Fibroblast of the aortic adventitia (primary cell): Measurements from ENCODE around the gene RNF7. TPM values are rescaled to one million over a fixed set of nuclear protein-coding genes. Genes with fewer than 3 reads are reported as not detected.

ENCODE experiments used
- DNase-seq: peaks from one replicate; pipeline ENCODE4 v3.0.0-alpha.2; 2010; ENCODE audit warnings: low read depth
- H3K4me3 ChIP-seq: 2 replicates; pipeline ENCODE4 v1.5.1; 2011; ENCODE audit warnings: low read depth, mild to moderate bottlenecking, control low read depth, low read length, moderate library complexity
- CTCF ChIP-seq: IDR thresholded peaks from 2 replicates; pipeline ENCODE4 v1.5.1; 2011; ENCODE audit warnings: mild to moderate bottlenecking, low read length, control low read depth, inconsistent platforms; ENCODE audit not compliant: insufficient read depth
- total RNA-seq: library from RNA; depleted of rRNA; stranded (reverse); fragments of >200 nt; gene quantifications from 2 replicates; pipeline ENCODE4 v1.2.3, GENCODE V29; 2012; ENCODE audit warnings: low replicate concordance

Gene RNF7
- total RNA-seq, 1 donor = 64.7 TPM

- TF ChIP-seq CTCF = no peak
- no peak overlapping the region for H3K4me3 ChIP-seq
- DNase-seq = no peak
Measured at GRCh38 chr3:141764465-141764864, 26.4 kb downstream of the RNF7 start.

DNA sequence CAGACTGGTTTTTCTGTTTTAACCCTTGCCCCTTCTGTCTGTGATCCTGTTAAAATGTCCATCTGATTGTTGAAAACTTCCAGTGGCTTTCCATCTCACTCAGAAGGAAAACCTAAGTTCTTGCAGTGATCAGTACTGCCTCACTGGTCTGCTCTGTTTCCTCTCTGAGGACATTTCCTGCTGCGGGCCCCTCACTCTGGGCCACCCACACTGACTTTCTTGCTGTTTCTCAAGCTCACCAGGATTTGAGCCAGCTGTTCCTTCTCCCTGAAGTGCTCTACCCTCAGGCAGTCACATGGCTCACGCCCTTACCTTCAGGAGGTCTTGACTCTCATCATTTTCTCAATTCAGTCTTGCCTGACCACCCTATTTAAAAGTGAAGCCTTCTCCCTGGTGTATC lies 26.9 kb downstream of the RNF7 start:
- no peak for TF ChIP-seq CTCF
- DNase-seq = no peak
- H3K4me3 ChIP-seq = no peak overlapping the region

DNA sequence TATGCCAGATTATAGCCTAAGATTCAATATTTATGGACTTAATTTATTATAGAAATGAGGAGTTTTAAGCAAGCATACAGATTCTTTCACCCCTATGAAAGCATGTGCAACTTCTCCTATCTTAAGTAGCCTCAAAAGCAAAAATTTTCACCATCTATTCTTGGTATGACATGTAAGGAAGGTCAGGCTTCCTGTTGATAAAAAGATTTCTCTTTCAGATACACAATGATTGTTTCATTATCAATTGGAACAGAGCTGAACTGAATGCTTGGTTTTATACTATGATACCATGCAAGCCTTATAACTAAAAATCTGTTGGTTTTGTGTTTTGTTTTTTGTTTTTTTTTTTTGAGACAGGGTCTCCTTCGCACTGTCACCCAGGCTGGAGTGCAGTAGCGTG lies 29.0 kb downstream of the RNF7 start:
- TF ChIP-seq CTCF = no peak
- DNase-seq = no peak
- no peak overlapping the region for H3K4me3 ChIP-seq

GRCh38 chr3:141769221-141769894 lies 31.3 kb downstream of the RNF7 start:
- H3K4me3 ChIP-seq = no peak overlapping the region
- DNase-seq = peak; percentile 36
- TF ChIP-seq CTCF = no peak

DNA sequence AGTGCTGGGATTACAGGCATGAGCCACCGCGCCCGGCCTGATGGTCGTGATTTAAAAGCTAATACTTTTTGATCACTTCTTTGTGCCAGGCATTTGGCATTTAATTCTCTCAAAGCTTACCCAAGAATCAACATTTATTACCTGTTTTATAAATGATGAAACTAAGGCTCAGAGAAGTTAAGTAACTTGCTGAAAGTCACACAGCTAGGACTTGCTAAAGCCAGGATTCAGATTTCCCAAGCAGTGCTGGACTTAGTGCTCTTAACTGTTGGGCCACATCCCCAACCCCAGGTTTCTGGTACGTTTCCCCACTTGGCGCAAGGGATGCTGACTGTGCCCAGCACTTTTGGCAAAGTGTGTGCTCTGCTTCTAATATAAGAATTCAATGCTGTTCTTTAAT lies 35.6 kb downstream of the RNF7 start:
- DNase-seq = no peak
- TF ChIP-seq CTCF = no peak
- H3K4me3 ChIP-seq = no peak overlapping the region

- no peak for DNase-seq
- no peak for TF ChIP-seq CTCF
- H3K4me3 ChIP-seq = no peak overlapping the region
Measured at GRCh38 chr3:141776376-141776775, 38.3 kb downstream of the RNF7 start.

- no peak for TF ChIP-seq CTCF
Measured at GRCh38 chr3:141776885-141777284, 38.8 kb downstream of the RNF7 start.

More at GRCh38 chr3:141776885-141777284, 38.8 kb downstream of the RNF7 start:
- DNase-seq = no peak
- no peak overlapping the region for H3K4me3 ChIP-seq
